HepG2 (cell line): Measurements from ENCODE around the gene TMEM164. TPM values are rescaled to one million over a fixed set of nuclear protein-coding genes. Genes with fewer than 3 reads are reported as not detected.

ENCODE experiments used
- ATAC-seq: fragments of 200-7000 bp; cut with Tn5 transposase; 3 replicates; pipeline ENCODE4 v1.9.1; 2020; ENCODE audit warnings: mild to moderate bottlenecking, moderate library complexity
- BruUV-seq: library from RNA; stranded (reverse); fragments of 400-500 nt; replicated peaks from 2 replicates; lab custom pipeline; 2021; lab: Mats Ljungman, UMichigan
- CTCF ChIA-PET: fragments of 300-600 bp; formaldehyde crosslinking; extraction: SDS; loops from one replicate; lab custom pipeline; 2021; ENCODE audit warnings: low total read pairs, inconsistent platforms, low intra/inter-chr PET ratio; lab: Yijun Ruan, JAX
- POLR2A ChIA-PET: fragments of 350-600 bp; sonication (Branson Sonifier 250); formaldehyde crosslinking; loops from one replicate; lab custom pipeline; 2020; ENCODE audit warnings: antibody characterized with exemption, inconsistent platforms; lab: Yijun Ruan, JAX
- DNase-seq: peaks from one replicate; pipeline ENCODE4 v3.0.0-alpha.2; 2015; ENCODE audit warnings: low spot score
- FAIRE-seq: peaks from 3 replicates; lab custom pipeline; 2011; peaks lifted over from hg19 to GRCh38; lab: Jason Lieb, UNC
- H2AFZ ChIP-seq: one replicate; pipeline ENCODE4 v1.6.1; 2011; ENCODE audit warnings: low read length, inconsistent platforms
- H3K27ac ChIP-seq: fragments of 300-600 bp; 3 replicates; pipeline ENCODE4 v1.8.0; 2011; ENCODE audit warnings: mixed run types, mild to moderate bottlenecking, mixed read lengths, low read length, inconsistent platforms; ENCODE audit not compliant: insufficient read depth; ENCODE audit errors: extremely low read length
- H3K27me3 ChIP-seq, 2 experiments: fragments of 200-600 bp in 1 of 2; 2 replicates in 1 of 2; 3 replicates in 1 of 2; pipeline versions ENCODE4 v1.6.0 to v1.8.0; 2011; ENCODE audit warnings: low read length in 2 of 2, mild to moderate bottlenecking in 2 of 2, moderate library complexity in 2 of 2, inconsistent platforms in 1 of 2; ENCODE audit not compliant: insufficient read depth in 2 of 2, control insufficient read depth in 1 of 2
- H3K36me3 ChIP-seq, 2 experiments: fragments of 200-600 bp in 1 of 2; replicated peaks in 1 of 2; 2 replicates in 1 of 2; 3 replicates in 1 of 2; pipeline versions ENCODE4 v1.5.1 to v1.8.0; 2011; ENCODE audit warnings: low read length in 2 of 2, inconsistent platforms in 1 of 2; ENCODE audit not compliant: insufficient read depth in 2 of 2, control insufficient read depth in 1 of 2
- H3K4me1 ChIP-seq: 2 replicates; pipeline ENCODE4 v1.5.1; 2012; ENCODE audit warnings: low read length, inconsistent platforms; ENCODE audit not compliant: insufficient read depth
- H3K4me2 ChIP-seq: 2 replicates; pipeline ENCODE4 v1.6.0; 2011; ENCODE audit warnings: low read depth, low read length, inconsistent platforms
- H3K4me3 ChIP-seq, 3 experiments: fragments of 200-600 bp in 1 of 3; sonication (generic), shearing (Covaris generic) in 1 of 3; replicated peaks in 1 of 3; 2 replicates each; pipeline ENCODE4 v1.5.1; 2011 to 2016; ENCODE audit warnings: low read length in 3 of 3, inconsistent platforms in 2 of 3, low read depth in 2 of 3, mild to moderate bottlenecking in 2 of 3, control low read depth in 1 of 3, mixed read lengths in 1 of 3; ENCODE audit not compliant: insufficient read depth in 1 of 3
- H3K79me2 ChIP-seq: one replicate; pipeline ENCODE4 v1.6.1; 2011; ENCODE audit warnings: low read length, inconsistent platforms; ENCODE audit not compliant: insufficient read depth
- H3K9ac ChIP-seq: 2 replicates; pipeline ENCODE4 v1.6.0; 2011; ENCODE audit warnings: mild to moderate bottlenecking, low read depth, low read length, inconsistent platforms; ENCODE audit not compliant: insufficient read depth
- H3K9me3 ChIP-seq: 2 replicates; pipeline ENCODE4 v1.5.1; 2012; ENCODE audit warnings: mild to moderate bottlenecking, low read length
- H4K20me1 ChIP-seq: 2 replicates; pipeline ENCODE4 v1.6.0; 2011; ENCODE audit warnings: inconsistent platforms, mild to moderate bottlenecking, low read length, moderate library complexity; ENCODE audit not compliant: insufficient read depth
- HNF4A ChIP-seq: sonication (generic); formaldehyde crosslinking; IDR thresholded peaks from 2 replicates; pipeline ENCODE4 v1.4.0; 2020; ENCODE audit warnings: missing genetic modification reagents
- RAD21 ChIP-seq: fragments of 450-650 bp; formaldehyde crosslinking; IDR thresholded peaks from 2 replicates; pipeline ENCODE4 v1.5.0; 2020; ENCODE audit warnings: mild to moderate bottlenecking
- SMC3 ChIP-seq: IDR thresholded peaks from 2 replicates; pipeline ENCODE4 v1.6.1; 2011; ENCODE audit warnings: low read length, improper control_type of control experiment
- STAG1 ChIP-seq: sonication (generic); formaldehyde crosslinking; IDR thresholded peaks from 2 replicates; pipeline ENCODE4 v1.4.0; 2020; ENCODE audit warnings: missing genetic modification reagents
- ZBTB42 ChIP-seq: sonication (generic); formaldehyde crosslinking; IDR thresholded peaks from 2 replicates; pipeline ENCODE4 v1.5.0; 2020; ENCODE audit warnings: mild to moderate bottlenecking, missing genetic modification reagents
- ZNF7 ChIP-seq: IDR thresholded peaks from 2 replicates; pipeline ENCODE4 v1.6.1; 2016; ENCODE audit warnings: missing biosample characterization, missing genetic modification reagents
- ZNF703 ChIP-seq: sonication (generic); formaldehyde crosslinking; IDR thresholded peaks from 2 replicates; pipeline ENCODE4 v1.5.1; 2020; ENCODE audit warnings: missing genetic modification reagents, mild to moderate bottlenecking, moderate library complexity, borderline replicate concordance
- ZNF773 ChIP-seq: sonication (generic); formaldehyde crosslinking; IDR thresholded peaks from 2 replicates; pipeline ENCODE4 v1.4.0; 2020; ENCODE audit warnings: missing genetic modification reagents, borderline replicate concordance
- ZNF841 ChIP-seq: sonication (generic); formaldehyde crosslinking; IDR thresholded peaks from 2 replicates; pipeline ENCODE4 v1.8.1; 2023; ENCODE audit warnings: missing genetic modification reagents, borderline replicate concordance
- whole genome bisulfite sequencing: methylation state at CpG from one replicate; pipeline ENCODE4 v1.1.6; 2017; ENCODE audit warnings: low lambda C conversion rate; 5-methylcytosine and 5-hydroxymethylcytosine counted together
- in situ Hi-C: cut with HindIII; loops from 2 replicates; pipeline ENCODE4 v1.10.0; 2017; ENCODE audit warnings: low pct_unique_long_range_greater_than_20kb; ENCODE audit not compliant: extremely low pct_ligation_motif_present
- intact Hi-C: fragments of 100-400 bp; cut with micrococcal nuclease; formaldehyde crosslinking; loops from one replicate; pipeline ENCODE4 v1.10.0; 2022; ENCODE audit not compliant: unreplicated experiment
- polyA plus RNA-seq, 8 experiments: library from polyadenylated mRNA; depleted of rRNA in 3 of 8; stranded (reverse) in 7 of 8; unstranded in 1 of 8; fragments of >200 nt; fragmentation: Illumina TruSeq in 4 of 8; extraction: Trizol in 4 of 8; gene quantifications; 2 replicates each; pipeline versions ENCODE4 v1.2.1 to v1.2.3, GENCODE V29; 2011 to 2016; ENCODE audit warnings: low read depth in 4 of 8, missing spikeins in 1 of 8, mixed read lengths in 1 of 8; ENCODE audit not compliant: insufficient read depth in 1 of 8
- total RNA-seq, 5 experiments: library from RNA; depleted of rRNA; stranded (reverse); fragments of >200 nt; fragmentation: Illumina TruSeq; extraction: Trizol; gene quantifications; 2 replicates each; pipeline ENCODE4 v1.2.3, GENCODE V29; 2016; ENCODE audit warnings: low read depth in 1 of 5
- TF ChIP-seq, protein P1 (sequence below): sonication (generic); formaldehyde crosslinking; IDR thresholded peaks from 2 replicates; pipeline ENCODE4 v1.5.0; 2020; ENCODE audit warnings: mild to moderate bottlenecking, missing genetic modification reagents, moderate library complexity

TMEM164 gene
- total and polyA plus RNA-seq, 2 of the 13 experiments (the other 11 are each of a cell fraction or from before 2014, with no cell fraction given): 5.8 to 13.2 TPM

DNA sequence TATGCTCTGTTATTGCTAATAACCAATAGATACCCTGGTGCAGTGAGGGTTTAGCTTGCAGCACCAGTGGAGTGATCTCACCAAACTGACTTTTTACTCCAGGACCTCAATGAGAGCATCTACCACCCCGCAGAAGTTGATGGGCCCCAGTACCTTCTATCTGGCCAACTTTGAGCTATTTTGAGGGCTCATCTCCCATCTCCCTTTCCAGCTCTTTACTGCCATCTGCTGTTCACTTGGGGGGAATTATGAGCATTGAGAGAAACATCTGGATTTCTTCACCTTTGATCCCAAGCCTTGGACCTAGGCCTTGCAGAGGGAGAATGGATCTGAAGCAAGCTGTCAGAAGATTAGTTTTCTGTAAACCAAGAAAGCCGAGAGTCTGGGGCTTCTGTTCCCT is 143.6 kb downstream of the TMEM164 start:
- TF ChIP-seq HNF4A (CRISPR knock-in tag): peak; percentile 56
- TF ChIP-seq ZNF773: no peak
- TF ChIP-seq ZNF703 (CRISPR knock-in tag): no peak
- peak; percentile 17; the same call in 1 of the 2 replicates for TF ChIP-seq SMC3
- TF ChIP-seq STAG1 (CRISPR knock-in tag): peak; percentile 46
- no peak for TF ChIP-seq ZNF841 (CRISPR knock-in tag)
- TF ChIP-seq ZBTB42 (CRISPR knock-in tag): peak; percentile 98
- TF ChIP-seq, protein P1, sequence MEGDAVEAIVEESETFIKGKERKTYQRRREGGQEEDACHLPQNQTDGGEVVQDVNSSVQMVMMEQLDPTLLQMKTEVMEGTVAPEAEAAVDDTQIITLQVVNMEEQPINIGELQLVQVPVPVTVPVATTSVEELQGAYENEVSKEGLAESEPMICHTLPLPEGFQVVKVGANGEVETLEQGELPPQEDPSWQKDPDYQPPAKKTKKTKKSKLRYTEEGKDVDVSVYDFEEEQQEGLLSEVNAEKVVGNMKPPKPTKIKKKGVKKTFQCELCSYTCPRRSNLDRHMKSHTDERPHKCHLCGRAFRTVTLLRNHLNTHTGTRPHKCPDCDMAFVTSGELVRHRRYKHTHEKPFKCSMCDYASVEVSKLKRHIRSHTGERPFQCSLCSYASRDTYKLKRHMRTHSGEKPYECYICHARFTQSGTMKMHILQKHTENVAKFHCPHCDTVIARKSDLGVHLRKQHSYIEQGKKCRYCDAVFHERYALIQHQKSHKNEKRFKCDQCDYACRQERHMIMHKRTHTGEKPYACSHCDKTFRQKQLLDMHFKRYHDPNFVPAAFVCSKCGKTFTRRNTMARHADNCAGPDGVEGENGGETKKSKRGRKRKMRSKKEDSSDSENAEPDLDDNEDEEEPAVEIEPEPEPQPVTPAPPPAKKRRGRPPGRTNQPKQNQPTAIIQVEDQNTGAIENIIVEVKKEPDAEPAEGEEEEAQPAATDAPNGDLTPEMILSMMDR (CRISPR knock-in tag): peak; percentile 70
- peak; percentile 19; the same call in 1 of the 2 replicates for TF ChIP-seq RAD21 (CRISPR knock-in tag)
- TF ChIP-seq ZNF7: no peak
- H2AFZ ChIP-seq: no peak overlapping the region
- no peaks in the 10 kb centered on the region for H3K9me3 ChIP-seq
- DNase-seq (peak; percentile 45), ATAC-seq (peak; percentile 85), FAIRE-seq (peak; percentile 97)
- H3K9ac ChIP-seq: no peak overlapping the region
- 0% methylated on average over 1 of the region's 2 CpGs for WGBS
- H3K79me2 ChIP-seq: no peaks in the 10 kb centered on the region
- POLR2A ChIA-PET: no interaction called here
- peaks cover 12% of the 10 kb centered on the region; the same call in 1 of the 2 replicates for H3K4me1 ChIP-seq
- no peaks in the 10 kb centered on the region for H3K27me3 ChIP-seq
- intact Hi-C loops (no loop called here), in situ Hi-C loops (no loop called here)
- no TSS peak for BruUV-seq
- H4K20me1 ChIP-seq: no peaks in the 10 kb centered on the region
- H3K4me3 ChIP-seq: no peak overlapping the region
- H3K27ac ChIP-seq: no peak overlapping the region
- no peak overlapping the region for H3K4me2 ChIP-seq
- CTCF ChIA-PET: interaction anchor here (1.9 kb wide), 1 partner anchor 262 kb away, joined by 5 read pairs; no protein-coding TSS in a partner anchor
- no peaks in the 10 kb centered on the region for H3K36me3 ChIP-seq
